Activated CD4-positive, alpha-beta T cell treated with anti-CD3 and anti-CD28 coated beads, Interleukin-2, amount 10 ng/mL, durations not matched to agents 7 days and 5 days (primary cell): Measurements from ENCODE around the gene KDM1A. TPM values are rescaled to one million over a fixed set of nuclear protein-coding genes. Genes with fewer than 3 reads are reported as not detected.

ENCODE experiments used
- CTCF ChIA-PET: fragments of 350-600 bp; sonication (Branson Sonifier 250); formaldehyde crosslinking; loops from one replicate; lab custom pipeline; 2021; ENCODE audit warnings: antibody characterized with exemption; lab: Charles Lee
- POLR2A ChIA-PET: fragments of 350-600 bp; sonication (Branson Sonifier 250); formaldehyde crosslinking; loops from one replicate; lab custom pipeline; 2021; ENCODE audit warnings: antibody characterized with exemption; lab: Charles Lee
- DNase-seq: peaks from one replicate; pipeline ENCODE4 v3.0.0-alpha.2; 2020
- H3K27ac Mint-ChIP-seq: one replicate; pipeline ENCODE4 v1.8.0; 2021; ENCODE audit warnings: mild to moderate bottlenecking, moderate library complexity, mixed read lengths
- H3K27me3 Mint-ChIP-seq: one replicate; pipeline ENCODE4 v1.8.0; 2021; ENCODE audit warnings: mixed read lengths
- H3K36me3 Mint-ChIP-seq: one replicate; pipeline ENCODE4 v1.8.0; 2021; ENCODE audit warnings: low read depth, mixed read lengths
- H3K4me1 Mint-ChIP-seq: one replicate; pipeline ENCODE4 v1.8.0; 2021; ENCODE audit warnings: mixed read lengths
- H3K4me3 Mint-ChIP-seq: one replicate; pipeline ENCODE4 v1.8.0; 2021; ENCODE audit warnings: mild to moderate bottlenecking, moderate library complexity, mixed read lengths
- H3K9me3 Mint-ChIP-seq: one replicate; pipeline ENCODE4 v1.8.0; 2021; ENCODE audit warnings: mixed read lengths
- total RNA-seq, 2 experiments: library from RNA; stranded (reverse); gene quantifications; one replicate each; pipeline ENCODE4 v1.2.3, GENCODE V29; 2021

Gene KDM1A
- total RNA-seq, 2 experiments from 2014 or later: 54.9 to 55.0 TPM

- Mint-ChIP-seq H3K27ac (peak overlapping the region; percentile 93), H3K36me3 (peaks cover 21% of the 10 kb centered on the region), H3K4me1 (peaks cover 41% of the 10 kb centered on the region), H3K27me3 (no peaks in the 10 kb centered on the region), H3K9me3 (peaks cover 13% of the 10 kb centered on the region), H3K4me3 (peak overlapping the region; percentile 94)
- DNase-seq: no peak
- CTCF ChIA-PET: interaction anchor here (1.2 to 1.5 kb wide), 2 partner anchors 17 to 163 kb away, joined by 3 to 4 read pairs; no protein-coding TSS in a partner anchor
- POLR2A ChIA-PET: interaction anchor here (0.6 kb wide), 1 partner anchor 16 kb away, joined by 6 read pairs; no protein-coding TSS in a partner anchor
Measured at GRCh38 chr1:23020706-23021405, 1.6 kb downstream of the KDM1A start.

GRCh38 chr1:23021834-23022233 is 2.6 kb downstream of the KDM1A start:
- DNase-seq: no peak
- CTCF ChIA-PET: interaction anchor here (0.6 kb wide), 2 partner anchors 31 to 345 kb away, joined by 3 to 5 read pairs; no protein-coding TSS in a partner anchor
- H3K4me3 Mint-ChIP-seq: no peak overlapping the region
- peaks cover 21% of the 10 kb centered on the region for H3K36me3 Mint-ChIP-seq
- H3K4me1 Mint-ChIP-seq: peaks cover 48% of the 10 kb centered on the region
- H3K27me3 Mint-ChIP-seq: no peaks in the 10 kb centered on the region
- H3K27ac Mint-ChIP-seq: no peak overlapping the region
- POLR2A ChIA-PET: no interaction called here
- peaks cover 13% of the 10 kb centered on the region for H3K9me3 Mint-ChIP-seq

- Mint-ChIP-seq H3K27ac (no peak overlapping the region), H3K9me3 (peaks cover 13% of the 10 kb centered on the region), H3K4me1 (peaks cover 49% of the 10 kb centered on the region), H3K27me3 (no peaks in the 10 kb centered on the region), H3K36me3 (peaks cover 21% of the 10 kb centered on the region), H3K4me3 (no peak overlapping the region)
- ChIA-PET CTCF (no interaction called here), POLR2A (no interaction called here)
- DNase-seq: no peak
Measured at GRCh38 chr1:23023174-23023845, 4.0 kb downstream of the KDM1A start.

GRCh38 chr1:23026568-23026967 is 7.3 kb downstream of the KDM1A start:
- no peak overlapping the region for H3K27ac Mint-ChIP-seq
- peaks cover 45% of the 10 kb centered on the region for H3K4me1 Mint-ChIP-seq
- H3K9me3 Mint-ChIP-seq: peaks cover 13% of the 10 kb centered on the region
- DNase-seq: no peak
- no peaks in the 10 kb centered on the region for H3K27me3 Mint-ChIP-seq
- H3K4me3 Mint-ChIP-seq: no peak overlapping the region
- peaks cover 21% of the 10 kb centered on the region for H3K36me3 Mint-ChIP-seq
- ChIA-PET POLR2A (no interaction called here), CTCF (no interaction called here)

- Mint-ChIP-seq H3K9me3 (peaks cover 8% of the 10 kb centered on the region), H3K4me1 (peaks cover 42% of the 10 kb centered on the region), H3K36me3 (peaks cover 17% of the 10 kb centered on the region), H3K27ac (no peak overlapping the region), H3K27me3 (no peaks in the 10 kb centered on the region), H3K4me3 (no peak overlapping the region)
- ChIA-PET POLR2A (no interaction called here), CTCF (no interaction called here)
- no peak for DNase-seq
Measured at GRCh38 chr1:23027352-23027907, 8.2 kb downstream of the KDM1A start.

GRCh38 chr1:23029337-23029736 is 10.1 kb downstream of the KDM1A start:
- ChIA-PET POLR2A (no interaction called here), CTCF (no interaction called here)
- H3K27ac Mint-ChIP-seq: no peak overlapping the region
- DNase-seq: no peak
- H3K9me3 Mint-ChIP-seq: no peaks in the 10 kb centered on the region
- H3K4me3 Mint-ChIP-seq: no peak overlapping the region
- peaks cover 36% of the 10 kb centered on the region for H3K4me1 Mint-ChIP-seq
- H3K36me3 Mint-ChIP-seq: peaks cover 8% of the 10 kb centered on the region
- H3K27me3 Mint-ChIP-seq: no peaks in the 10 kb centered on the region

- Mint-ChIP-seq H3K27me3 (no peaks in the 10 kb centered on the region), H3K9me3 (no peaks in the 10 kb centered on the region), H3K36me3 (peaks cover 21% of the 10 kb centered on the region), H3K4me3 (no peak overlapping the region), H3K4me1 (peaks cover 25% of the 10 kb centered on the region), H3K27ac (no peak overlapping the region)
- ChIA-PET CTCF (no interaction called here), POLR2A (no interaction called here)
- no peak for DNase-seq
Measured at GRCh38 chr1:23035823-23036452, 16.7 kb downstream of the KDM1A start.

GRCh38 chr1:23037081-23037740 is 17.9 kb downstream of the KDM1A start:
- peaks cover 20% of the 10 kb centered on the region for H3K4me1 Mint-ChIP-seq
- DNase-seq: no peak
- H3K27me3 Mint-ChIP-seq: no peaks in the 10 kb centered on the region
- ChIA-PET CTCF (interaction anchor here (1.0 kb wide), 1 partner anchor 17 kb away, joined by 4 read pairs; no protein-coding TSS in a partner anchor), POLR2A (interaction anchor here (0.6 kb wide), 1 partner anchor 167 kb away, joined by 3 read pairs; no protein-coding TSS in a partner anchor)
- H3K9me3 Mint-ChIP-seq: no peaks in the 10 kb centered on the region
- peaks cover 16% of the 10 kb centered on the region for H3K36me3 Mint-ChIP-seq
- H3K27ac Mint-ChIP-seq: no peak overlapping the region
- H3K4me3 Mint-ChIP-seq: no peak overlapping the region

GRCh38 chr1:23039308-23039826 is 20.1 kb downstream of the KDM1A start:
- no peak for DNase-seq
- CTCF ChIA-PET: no interaction called here
- Mint-ChIP-seq H3K27me3 (no peaks in the 10 kb centered on the region), H3K4me1 (peaks cover 16% of the 10 kb centered on the region), H3K4me3 (no peak overlapping the region), H3K36me3 (peaks cover 13% of the 10 kb centered on the region), H3K9me3 (no peaks in the 10 kb centered on the region), H3K27ac (no peak overlapping the region)
- POLR2A ChIA-PET: no interaction called here

GRCh38 chr1:23040509-23040908 is 21.2 kb downstream of the KDM1A start:
- no peak overlapping the region for H3K4me3 Mint-ChIP-seq
- no peaks in the 10 kb centered on the region for H3K9me3 Mint-ChIP-seq
- peaks cover 13% of the 10 kb centered on the region for H3K36me3 Mint-ChIP-seq
- ChIA-PET CTCF (interaction anchor here (0.6 kb wide), 1 partner anchor 35 kb away, joined by 3 read pairs; no protein-coding TSS in a partner anchor), POLR2A (interaction anchor here (0.6 kb wide), 1 partner anchor 9 kb away, joined by 9 read pairs; no protein-coding TSS in a partner anchor)
- DNase-seq: no peak
- no peaks in the 10 kb centered on the region for H3K27me3 Mint-ChIP-seq
- H3K4me1 Mint-ChIP-seq: peaks cover 20% of the 10 kb centered on the region
- peak overlapping the region; percentile 50 for H3K27ac Mint-ChIP-seq

GRCh38 chr1:23044035-23044434 is 24.8 kb downstream of the KDM1A start:
- Mint-ChIP-seq H3K4me1 (peaks cover 29% of the 10 kb centered on the region), H3K9me3 (no peaks in the 10 kb centered on the region), H3K27me3 (no peaks in the 10 kb centered on the region), H3K27ac (no peak overlapping the region), H3K4me3 (no peak overlapping the region), H3K36me3 (peaks cover 14% of the 10 kb centered on the region)
- no peak for DNase-seq
- ChIA-PET CTCF (interaction anchor here (0.5 kb wide), 1 partner anchor 152 kb away, joined by 3 read pairs; no protein-coding TSS in a partner anchor), POLR2A (no interaction called here)

- H3K4me3 Mint-ChIP-seq: no peak overlapping the region
- H3K36me3 Mint-ChIP-seq: peaks cover 21% of the 10 kb centered on the region
- peaks cover 13% of the 10 kb centered on the region for H3K4me1 Mint-ChIP-seq
- ChIA-PET POLR2A (no interaction called here), CTCF (no interaction called here)
- no peaks in the 10 kb centered on the region for H3K27me3 Mint-ChIP-seq
- H3K27ac Mint-ChIP-seq: no peak overlapping the region
- DNase-seq: no peak
- no peaks in the 10 kb centered on the region for H3K9me3 Mint-ChIP-seq
Measured at GRCh38 chr1:23050201-23050600, 30.9 kb downstream of the KDM1A start.
